HG03469 (cell line): Measurements from ENCODE around the gene KRT13.

Experiments used
- ATAC-seq: cut with Tn5 transposase; IDR thresholded peaks from one replicate; pipeline ENCODE4 v1.9.1; 2021; ENCODE audit warnings: mild to moderate bottlenecking, moderate library complexity, moderate number of reproducible peaks; ENCODE audit not compliant: unreplicated experiment

The KRT13 gene

DNA sequence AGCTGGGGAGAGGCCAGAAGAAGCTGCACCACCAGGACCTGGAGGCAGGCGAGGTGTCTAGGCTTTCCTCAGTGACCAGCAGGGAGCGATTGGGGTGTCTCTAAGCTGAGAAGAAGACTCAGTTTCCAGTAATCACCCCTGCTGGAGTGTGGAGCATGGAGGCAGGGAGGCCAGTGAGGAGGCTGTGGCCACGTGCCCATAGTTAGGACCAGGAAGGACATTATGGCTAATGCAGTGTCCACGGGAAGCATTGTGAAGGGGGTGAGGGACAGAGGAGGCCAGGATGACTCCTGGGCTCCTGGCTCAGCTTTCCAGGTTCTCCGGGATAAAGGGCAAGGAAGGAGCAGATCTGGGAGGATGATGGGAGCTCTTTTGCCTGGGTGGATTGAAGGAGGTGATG, 5.7 kb downstream of the KRT13 start:
- no peak for ATAC-seq

DNA sequence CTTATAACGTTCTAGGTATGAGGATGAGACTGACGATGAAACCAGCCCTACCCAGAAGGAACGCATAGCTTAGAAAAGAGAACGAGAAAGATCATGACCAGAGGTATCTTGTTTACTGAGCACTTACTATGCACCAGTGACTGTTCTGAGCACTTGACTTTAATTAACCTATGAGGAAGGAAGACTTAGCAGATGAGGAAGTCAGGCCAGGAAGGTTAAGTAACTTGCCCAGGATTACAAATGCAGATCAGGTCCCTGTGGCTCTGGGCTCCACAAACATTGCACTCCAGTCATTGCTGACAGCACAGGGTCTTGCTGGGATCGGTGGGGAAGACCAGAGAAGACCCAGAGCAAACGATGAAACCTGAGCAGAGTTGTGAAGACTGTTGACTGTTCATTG, 7.1 kb downstream of the KRT13 start:
- ATAC-seq: no peak

- ATAC-seq: no peak
Observed at GRCh38 chr17:41496803-41497484, 8.5 kb downstream of the KRT13 start.

GRCh38 chr17:41494524-41494923, 10.9 kb downstream of the KRT13 start:
- no peak for ATAC-seq

DNA sequence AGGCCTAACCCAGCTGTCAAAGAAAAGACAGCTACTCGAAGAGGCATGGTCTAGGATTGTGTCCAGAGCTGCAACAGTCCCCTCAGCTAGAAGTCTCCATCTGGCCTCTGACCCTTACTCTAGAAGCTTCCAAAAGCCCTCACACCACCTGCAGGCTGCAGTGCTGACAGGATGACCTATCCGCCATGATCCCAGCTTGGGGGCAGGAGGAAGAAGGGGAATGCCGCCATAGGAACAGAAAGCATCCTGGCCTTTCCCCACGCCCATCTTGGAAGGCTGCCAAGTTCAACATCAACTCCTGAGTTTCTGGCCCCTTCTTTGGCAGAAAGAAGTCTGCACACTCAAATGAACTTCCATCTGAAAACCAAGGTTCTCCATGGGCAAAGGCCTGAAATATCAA, 12.6 kb downstream of the KRT13 start:
- no peak for ATAC-seq

GRCh38 chr17:41492351-41492750, 13.1 kb downstream of the KRT13 start:
- no peak for ATAC-seq

DNA sequence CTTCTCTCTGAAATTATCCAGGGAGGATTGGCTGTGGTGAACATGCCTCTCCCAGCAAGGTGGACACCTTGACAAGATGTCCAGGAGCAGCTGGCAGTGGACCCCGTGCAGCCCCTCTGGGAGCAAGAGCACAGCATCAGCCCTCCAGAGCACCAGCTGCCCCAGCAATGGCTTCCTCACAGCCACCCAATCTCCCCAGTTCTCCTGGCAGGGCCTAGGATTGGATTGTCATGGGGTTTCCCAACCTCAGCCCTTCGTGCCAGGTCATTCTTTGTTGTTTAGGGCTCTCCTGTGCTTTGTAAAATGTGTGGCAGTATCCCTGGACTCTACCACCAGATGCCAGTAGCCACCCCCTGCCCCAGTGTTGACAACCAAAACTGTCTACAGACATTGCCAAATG, 13.9 kb downstream of the KRT13 start:
- no peak for ATAC-seq

DNA sequence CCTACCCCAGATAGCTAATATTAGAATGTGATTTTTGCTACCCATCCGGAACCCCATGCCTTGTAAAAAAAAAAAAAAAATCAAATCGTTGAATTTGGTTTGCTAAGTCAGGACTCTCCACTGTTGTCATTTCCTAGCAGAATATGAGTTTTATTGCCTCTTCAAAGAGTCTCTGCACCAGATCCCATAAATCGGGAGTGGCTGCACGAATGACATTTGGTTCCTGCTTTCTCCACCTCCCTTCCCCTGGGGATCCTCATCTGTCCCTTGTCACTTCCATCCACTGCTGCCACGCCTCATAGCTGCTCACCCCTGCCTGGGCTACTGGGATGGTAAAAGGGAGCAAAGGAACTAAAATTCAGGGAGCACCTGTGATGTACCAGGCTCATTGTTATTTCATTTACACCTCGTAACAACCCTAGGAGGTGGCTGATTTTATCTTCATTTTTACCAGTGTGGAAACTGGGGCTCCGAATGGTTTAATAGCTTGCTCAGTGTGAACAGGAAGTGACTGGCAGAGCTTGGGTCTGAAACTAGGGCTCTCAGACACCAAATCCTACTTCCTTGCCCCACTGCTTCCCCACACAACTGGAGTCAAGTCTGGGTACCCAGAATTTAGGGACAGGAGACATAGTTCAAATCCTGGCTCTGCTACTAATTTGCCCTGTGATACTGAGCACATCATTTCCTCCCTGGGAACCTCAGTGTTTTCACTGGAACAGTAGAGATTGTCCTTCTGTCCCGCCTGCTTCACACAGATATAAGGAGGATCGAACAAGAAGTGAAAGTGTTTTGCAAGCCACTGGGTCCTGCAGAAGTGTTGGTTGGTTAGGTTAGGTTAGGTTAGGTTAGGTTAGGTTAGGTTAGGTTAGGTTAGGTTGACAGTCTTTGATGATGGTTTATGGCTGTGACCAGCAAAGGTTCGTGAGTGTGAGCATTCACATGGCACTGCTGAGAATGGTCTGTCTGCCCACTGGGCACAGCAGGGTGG, 15.1 kb downstream of the KRT13 start:
- no peak for ATAC-seq

DNA sequence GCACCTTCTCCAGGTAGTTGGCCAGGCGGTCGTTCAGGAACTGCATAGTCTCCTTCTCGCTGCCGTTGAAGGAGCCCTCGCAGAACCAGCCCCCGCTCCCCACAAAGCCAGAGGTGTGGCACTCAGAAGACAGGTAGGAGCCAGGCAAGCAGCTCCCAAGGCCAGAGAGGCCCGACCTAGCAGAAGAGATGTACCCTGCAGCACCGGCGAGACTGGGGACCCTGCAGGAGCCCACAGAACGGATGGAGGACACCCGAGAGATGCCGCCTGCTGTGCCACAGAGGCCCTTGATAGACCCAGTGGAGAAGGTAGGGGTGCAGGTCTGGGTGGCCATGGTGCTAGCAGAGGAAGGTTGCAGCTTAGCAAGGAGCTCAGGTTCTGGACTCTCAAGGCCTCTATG, 15.9 kb downstream of the KRT13 start, which contains the start of gene KRT36:
KRT36 (minus strand) TSS at position 380 of the 400 bp plus-strand sequence; CDS start at position 334, 46 bp downstream.
- no peak for ATAC-seq

GRCh38 chr17:41486809-41487530, 18.4 kb downstream of the KRT13 start:
- ATAC-seq: no peak

DNA sequence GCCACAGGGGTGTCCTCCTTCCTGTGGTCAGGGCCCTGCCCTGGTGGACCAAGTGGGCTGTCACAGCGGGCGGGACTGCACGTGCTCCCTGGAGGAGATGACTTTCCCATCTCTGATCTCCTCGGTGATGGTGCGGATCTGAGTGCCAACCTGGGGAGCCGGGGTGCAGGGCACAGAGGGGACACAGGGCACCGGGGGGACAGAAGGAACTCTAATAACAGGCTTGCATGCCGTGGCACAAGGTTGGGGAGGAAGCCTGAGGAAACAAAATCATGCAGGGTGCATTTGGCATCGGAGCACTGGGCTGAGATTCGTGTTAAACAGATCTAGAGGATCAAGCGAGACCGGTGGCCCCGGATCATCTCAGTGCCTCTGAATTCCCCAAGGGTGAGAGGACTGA, 19.1 kb downstream of the KRT13 start:
- no peak for ATAC-seq

GRCh38 chr17:41484920-41485904, 20.2 kb downstream of the KRT13 start:
- ATAC-seq: no peak

GRCh38 chr17:41483991-41484826, 21.2 kb downstream of the KRT13 start:
- ATAC-seq: no peak

DNA sequence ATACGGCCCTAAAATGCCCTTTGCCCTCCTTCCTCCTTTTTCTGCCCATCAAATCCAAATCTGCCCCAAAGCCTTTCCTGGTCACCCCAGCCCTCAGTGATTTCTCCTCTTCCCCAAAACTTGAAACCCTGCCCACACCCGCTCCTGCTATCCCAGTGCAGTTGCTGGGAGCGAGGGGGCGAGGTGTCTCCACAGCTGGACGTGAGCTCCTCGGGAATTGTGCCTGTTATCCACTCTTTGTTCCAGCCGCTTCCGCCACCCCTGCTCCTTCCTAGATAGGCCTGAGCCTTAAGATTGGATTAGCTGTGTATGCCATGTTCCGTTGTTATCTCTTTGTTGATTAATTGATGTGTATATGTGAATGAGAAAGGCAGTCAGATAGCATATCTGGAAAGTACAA, 21.9 kb downstream of the KRT13 start:
- no peak for ATAC-seq

GRCh38 chr17:41481036-41481435, 24.4 kb downstream of the KRT13 start, which contains the start of gene KRT35:
Gene KRT35 (minus strand): TSS chr17:41481151. CDS start chr17:41481097, 54 bp downstream.
- ATAC-seq: no peak

DNA sequence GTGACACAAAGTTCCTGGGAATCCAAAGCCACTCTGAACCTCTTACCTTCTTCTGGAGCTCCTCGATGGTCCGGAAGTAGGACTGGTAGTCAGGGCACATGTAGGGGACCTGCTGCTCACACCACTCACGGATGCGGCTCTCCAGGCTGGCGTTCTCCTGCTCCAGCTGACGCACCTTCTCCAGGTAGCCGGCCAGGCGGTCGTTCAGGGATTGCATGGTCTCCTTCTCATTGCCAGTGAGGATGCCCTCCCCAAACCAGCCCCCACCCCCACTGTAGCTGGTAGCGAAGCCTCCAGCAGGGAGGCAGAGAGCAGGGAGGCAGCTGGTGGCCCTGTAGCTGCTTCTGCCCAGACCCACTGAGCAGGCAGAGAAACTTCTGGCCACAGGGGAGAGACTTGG, 24.8 kb downstream of the KRT13 start:
- no peak for ATAC-seq

DNA sequence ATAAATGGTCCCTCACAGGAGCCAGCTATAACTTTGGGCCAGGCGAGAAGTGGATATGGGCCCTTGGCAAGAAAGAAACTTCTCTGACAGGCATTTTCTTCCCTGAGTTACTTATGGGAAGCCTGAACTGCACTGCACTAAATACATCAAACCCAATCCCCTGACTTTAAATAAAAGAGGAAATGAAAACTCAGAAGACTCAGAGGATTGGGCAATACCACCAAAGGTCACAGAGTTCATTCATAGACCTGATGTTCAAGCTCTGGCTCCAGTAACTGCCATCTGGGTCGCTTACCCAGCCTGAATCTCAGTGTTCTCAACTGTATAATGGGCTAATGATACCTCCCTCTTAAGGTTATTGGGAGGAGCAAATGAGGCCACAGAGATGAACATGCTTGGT, 25.3 kb downstream of the KRT13 start:
- ATAC-seq: no peak

- ATAC-seq: no peak
Observed at GRCh38 chr17:41478237-41478636, 27.2 kb downstream of the KRT13 start.
